NCI-H2196 treated with DMSO at 0.1 percent for 48 hours (cell line): ENCODE results near the gene OR6C76.
"Not testable (repeated sequence)": the region's sequence is repeated elsewhere in the genome, so short reads cannot be mapped to it uniquely, and the experiment has no call there.

ENCODE experiments used
- DNase-seq: peaks from one replicate; lab custom pipeline; 2025; ENCODE audit not compliant: unreplicated experiment; lab: John Stamatoyannopoulos, UW

OR6C76 gene

GRCh38 chr12:55425954-55426353 lies at the start of gene OR6C76:
Gene OR6C76 (plus strand): TSS chr12:55426254. CDS start chr12:55426254, 0 bp downstream.
- DNase-seq, result no peak

DNA sequence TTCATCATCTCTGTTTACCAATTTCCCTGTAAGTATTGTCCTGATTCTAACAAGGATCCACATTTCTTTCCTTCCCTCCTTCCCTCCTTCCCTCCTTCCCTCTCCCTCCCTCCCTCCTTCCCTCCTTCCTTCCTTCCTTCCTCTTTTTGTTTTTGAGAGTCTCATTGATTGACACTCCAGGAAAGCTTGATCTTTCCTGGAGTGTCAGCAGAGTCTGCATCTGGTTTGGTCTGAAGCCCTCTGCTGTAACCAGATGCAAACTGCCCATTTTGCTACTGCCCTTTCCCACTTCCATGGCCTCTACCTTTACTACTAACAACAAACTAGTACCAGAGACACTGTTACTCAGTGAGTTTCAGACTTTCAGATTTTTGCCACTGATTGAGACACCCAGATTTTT lies 40.2 kb upstream of the OR6C76 start:
- no peak for DNase-seq

DNA sequence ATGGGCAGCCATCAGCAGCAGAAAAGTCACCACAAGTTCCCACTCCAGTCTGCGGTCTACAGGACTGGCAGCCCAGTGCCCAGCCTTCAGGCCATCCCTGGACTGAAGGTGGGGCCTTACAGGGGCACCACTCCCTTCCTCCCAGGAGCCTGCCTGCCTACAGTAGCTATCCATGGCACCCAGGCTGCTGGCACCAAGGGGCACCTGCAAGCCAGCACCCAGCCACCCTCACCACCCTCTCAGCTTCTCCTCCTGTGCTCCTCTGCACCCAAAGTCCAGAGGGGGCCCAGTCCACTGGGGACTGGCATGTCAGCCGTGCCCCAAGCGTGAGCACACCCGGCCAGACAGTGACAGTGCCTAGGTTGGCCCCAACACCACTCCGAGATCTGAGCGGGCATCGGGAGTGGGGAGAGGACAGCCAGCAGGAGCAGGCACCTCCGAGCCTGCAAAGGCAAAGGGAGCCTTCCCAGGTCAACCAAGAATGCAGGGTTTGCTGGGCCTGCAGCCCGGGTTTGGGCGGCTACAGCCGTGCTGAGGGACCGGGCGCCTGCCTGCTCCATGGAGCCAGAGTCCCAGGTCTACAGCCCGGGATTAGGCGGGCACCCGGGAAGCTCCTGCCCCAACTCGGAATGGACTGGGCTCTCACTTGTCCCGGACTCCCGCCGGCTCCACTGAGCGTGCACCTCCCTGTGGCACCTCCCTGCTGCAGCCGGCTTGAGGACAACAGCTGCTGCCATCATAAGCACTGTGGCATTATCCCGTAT lies 33.8 kb upstream of the OR6C76 start:
- no peak for DNase-seq

DNA sequence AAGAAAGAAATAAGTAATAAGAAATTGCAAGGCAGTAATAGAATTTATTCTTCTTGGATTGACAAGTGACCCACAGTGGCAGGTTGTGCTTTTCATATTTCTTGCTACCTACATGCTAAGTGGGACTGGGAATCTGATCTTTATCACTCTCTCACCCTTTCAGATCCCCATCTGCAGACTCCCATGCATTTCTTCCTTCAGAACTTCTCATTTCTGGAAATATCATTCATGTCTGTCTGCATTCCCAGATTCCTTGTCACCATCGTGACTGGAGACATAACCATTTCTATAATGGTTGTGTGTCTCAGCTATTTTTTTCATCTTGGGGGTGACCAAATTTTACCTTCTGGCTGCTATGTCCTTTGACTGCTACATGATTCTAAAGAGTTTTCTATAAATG lies 29.7 kb upstream of the OR6C76 start:
- DNase-seq, result no peak

DNA sequence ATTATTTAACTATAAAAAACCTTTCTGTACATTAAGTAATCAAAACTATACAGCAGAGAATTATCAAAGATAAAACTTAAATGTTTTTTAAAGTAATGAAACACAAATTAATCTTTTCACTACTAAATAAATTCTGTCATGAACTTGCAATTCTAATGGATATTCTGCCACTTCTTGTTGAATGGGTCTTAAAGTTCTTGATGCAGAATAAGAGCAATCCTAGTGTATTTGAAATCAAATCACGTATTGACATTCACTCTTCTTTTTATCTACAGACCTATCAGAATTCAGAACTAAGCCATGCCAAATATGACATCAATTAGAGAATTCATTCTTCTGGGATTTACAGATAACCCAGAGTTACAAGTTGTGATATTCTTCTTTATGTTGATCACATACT lies 25.8 kb upstream of the OR6C76 start, which contains the start of gene OR6C65:
Gene OR6C65 (plus strand): TSS at position 301 of the 400 bp plus-strand sequence. CDS start 0 bp downstream, at position 301.
- DNase-seq, result no peak

DNA sequence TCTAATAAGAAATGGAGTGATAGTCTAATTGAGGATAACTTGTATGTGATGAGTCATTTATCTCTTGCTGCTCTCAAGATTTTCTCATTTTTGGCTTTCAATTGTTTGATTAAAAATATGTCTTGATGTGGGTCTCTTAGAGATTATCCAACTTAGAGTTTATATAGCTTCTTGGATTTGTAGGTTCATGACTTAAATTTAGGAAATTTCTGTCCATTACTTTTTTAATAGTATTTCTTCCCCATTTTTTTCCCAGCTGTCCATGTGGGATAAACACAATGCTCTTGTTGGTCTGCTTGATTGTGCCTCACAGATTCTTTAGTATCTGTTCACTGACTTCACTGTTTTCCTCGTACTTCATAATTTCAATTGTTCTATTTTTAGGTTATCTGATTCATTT lies 18.2 kb upstream of the OR6C76 start:
- no peak for DNase-seq

DNA sequence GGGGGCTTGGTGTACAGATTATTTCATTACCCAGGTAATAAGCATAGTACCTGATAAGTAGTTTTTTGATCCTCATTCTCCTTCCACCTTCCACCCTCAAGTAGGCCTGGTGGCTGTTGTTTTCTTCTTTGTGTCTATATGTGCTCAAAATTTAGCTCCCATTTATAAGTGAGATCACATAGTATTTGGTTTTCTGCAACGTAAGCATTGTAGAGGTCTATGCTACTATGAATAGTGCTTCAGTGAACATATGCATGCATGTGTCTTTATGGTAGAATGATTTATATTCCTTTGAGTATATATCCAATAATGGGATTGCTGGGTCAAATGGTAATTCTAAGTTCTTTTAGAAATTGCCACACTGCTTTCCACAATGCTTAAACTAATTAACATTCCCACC lies 16.9 kb upstream of the OR6C76 start:
- not testable (repeated sequence) for DNase-seq

GRCh38 chr12:55412138-55412537 lies 13.9 kb upstream of the OR6C76 start:
- not testable (repeated sequence) for DNase-seq

- not testable (repeated sequence) for DNase-seq
Observed at GRCh38 chr12:55413498-55414388, 12.3 kb upstream of the OR6C76 start.

DNA sequence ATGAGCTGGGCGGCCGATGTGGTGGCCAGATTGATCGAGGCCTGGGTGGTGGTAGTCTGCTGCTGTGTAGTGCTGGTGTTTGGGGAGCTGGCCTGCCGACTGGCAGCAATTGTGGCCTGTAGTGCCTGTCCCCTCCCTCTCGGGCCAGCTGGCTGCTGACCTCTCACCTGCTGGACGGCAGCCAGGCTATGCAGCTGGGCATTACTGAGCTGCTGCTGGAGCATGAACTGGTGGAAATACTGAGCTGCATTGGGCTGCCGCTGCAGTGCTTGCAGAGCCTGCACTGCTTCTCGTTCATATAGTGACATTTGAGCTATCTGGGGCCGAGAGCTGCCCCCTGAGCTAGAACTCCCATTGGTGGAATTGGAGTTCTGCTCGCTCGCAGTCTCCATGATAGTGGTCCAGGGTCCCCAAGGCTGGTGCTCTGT lies 11.6 kb upstream of the OR6C76 start:
- DNase-seq, result not testable (repeated sequence)

GRCh38 chr12:55414889-55415288 lies 11.2 kb upstream of the OR6C76 start:
- DNase-seq, result not testable (repeated sequence)

GRCh38 chr12:55416961-55417360 lies 9.1 kb upstream of the OR6C76 start:
- no peak for DNase-seq

GRCh38 chr12:55420307-55420962 lies 5.6 kb upstream of the OR6C76 start:
- DNase-seq, result no peak

GRCh38 chr12:55428331-55429243 lies 2.5 kb downstream of the OR6C76 start:
- no peak for DNase-seq

DNA sequence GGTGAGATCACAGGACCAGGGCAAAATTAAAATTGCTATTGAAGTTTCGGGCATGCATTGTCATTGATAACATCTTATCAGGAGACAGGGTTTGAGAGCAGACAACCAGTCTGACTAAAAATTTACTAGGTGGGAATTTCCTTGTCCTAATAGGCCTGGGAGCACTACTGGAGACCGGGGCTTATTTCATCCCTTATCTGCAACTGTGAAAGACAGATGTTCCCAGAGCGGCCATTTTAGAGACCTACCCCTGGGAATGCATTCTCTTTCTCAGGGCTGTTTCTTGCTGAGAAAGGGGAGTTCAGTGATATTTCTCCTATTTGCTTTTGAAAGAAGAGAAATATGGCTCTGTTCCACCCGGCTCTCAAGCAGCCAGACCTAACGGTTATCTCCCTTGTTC lies 15.2 kb downstream of the OR6C76 start:
- DNase-seq, result not testable (repeated sequence)

GRCh38 chr12:55443776-55444175 lies 17.7 kb downstream of the OR6C76 start, which contains the start of gene OR6C2:
Gene OR6C2 (plus strand): TSS chr12:55444076. CDS start chr12:55452214, 8,138 bp downstream.
- no peak for DNase-seq

DNA sequence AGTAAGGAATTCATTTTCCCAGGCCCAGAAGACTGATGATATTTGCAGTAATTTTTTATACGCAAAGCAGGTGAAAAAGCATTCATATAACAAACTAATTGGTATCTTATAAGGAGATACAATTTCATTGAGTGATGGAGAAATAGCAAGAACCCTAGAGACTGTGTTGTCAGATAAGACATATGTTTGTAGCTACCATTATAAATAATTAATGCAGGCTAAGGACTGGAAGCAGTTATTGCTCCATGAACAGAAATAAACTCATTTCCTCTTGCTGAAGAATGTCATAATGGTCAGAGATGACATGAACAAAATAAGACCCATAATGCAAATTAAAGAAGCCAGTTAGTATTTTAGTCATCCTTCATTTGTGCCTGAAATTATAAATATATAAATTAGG lies 19.3 kb downstream of the OR6C76 start:
- DNase-seq, result no peak

- no peak for DNase-seq
Observed at GRCh38 chr12:55446326-55446725, 20.3 kb downstream of the OR6C76 start.

DNA sequence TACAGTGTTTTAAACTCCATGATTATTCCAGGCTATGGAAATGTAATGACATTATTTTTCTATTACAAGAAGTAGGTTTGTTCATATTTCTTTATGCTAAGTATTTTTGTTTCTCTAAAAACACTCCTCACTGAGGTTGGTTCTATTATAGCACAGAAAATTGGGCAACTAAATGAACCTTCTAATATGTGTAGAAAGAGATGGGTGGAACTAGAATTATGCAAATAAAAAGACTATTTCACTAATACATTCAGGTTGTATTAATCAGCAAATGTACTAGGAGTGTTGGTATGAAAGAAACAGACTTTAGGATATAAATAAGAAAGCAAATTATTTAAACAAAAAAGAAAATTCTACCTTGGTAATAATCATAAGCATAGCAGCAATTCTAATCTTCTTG lies 22.8 kb downstream of the OR6C76 start:
- DNase-seq, result no peak

DNA sequence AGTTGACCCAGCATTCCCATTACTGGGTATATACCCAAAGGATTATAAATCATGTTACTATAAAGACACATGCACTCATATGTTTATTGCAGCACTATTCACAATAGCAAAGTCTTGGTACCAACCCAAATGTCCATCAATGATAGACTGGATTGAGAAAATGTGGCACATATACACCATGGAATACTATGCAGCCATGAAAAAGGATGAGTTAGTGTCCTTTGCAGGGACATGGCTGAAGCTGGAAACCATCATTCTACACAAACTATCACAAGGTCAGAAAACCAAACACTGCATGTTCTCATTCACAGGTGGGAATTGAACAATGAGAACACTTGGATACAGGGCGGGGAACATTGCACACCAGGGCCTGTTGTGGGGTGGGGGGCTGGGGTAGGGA lies 38.9 kb downstream of the OR6C76 start:
- DNase-seq, result not testable (repeated sequence)
